GM12878 (cell line): ENCODE data around the gene AGBL4. TPM values are rescaled to one million over a fixed set of nuclear protein-coding genes. Genes with fewer than 3 reads are reported as not detected.

Experiments used
- ATAC-seq: fragments of 200-7000 bp; cut with Tn5 transposase; 3 replicates; pipeline ENCODE4 v1.9.1; 2020; ENCODE audit warnings: mild to moderate bottlenecking, moderate library complexity
- BruUV-seq: library from RNA; stranded (reverse); fragments of 400-500 nt; replicated peaks from 2 replicates; lab custom pipeline; 2021; lab: Mats Ljungman, UMichigan
- CTCF ChIA-PET: fragments of 300-600 bp; sonication (Branson Sonifier 250); formaldehyde crosslinking; extraction: SDS; loops from one replicate; lab custom pipeline; 2021; ENCODE audit warnings: inconsistent platforms; lab: Yijun Ruan, JAX
- POLR2A ChIA-PET: fragments of 350-600 bp; formaldehyde crosslinking; extraction: SDS; loops from one replicate; lab custom pipeline; 2021; ENCODE audit warnings: inconsistent platforms; lab: Charles Lee
- RAD21 ChIA-PET: fragments of 300-600 bp; sonication (Branson Sonifier 250); formaldehyde crosslinking; loops from one replicate; lab custom pipeline; 2023; ENCODE audit warnings: antibody characterized with exemption; ENCODE audit not compliant: unreplicated experiment; lab: Charles Lee
- SMC1A ChIA-PET: fragments of 300-600 bp; sonication (Branson Sonifier 250); formaldehyde crosslinking; loops from one replicate; lab custom pipeline; 2023; ENCODE audit not compliant: unreplicated experiment, uncharacterized antibody; lab: Charles Lee
- DNase-seq: peaks from one replicate; pipeline ENCODE4 v3.0.0-alpha.2; 2011; ENCODE audit warnings: low read depth, low spot score
- FAIRE-seq: peaks from 3 replicates; lab custom pipeline; 2011; peaks lifted over from hg19 to GRCh38; lab: Jason Lieb, UNC
- H2AFZ ChIP-seq: 2 replicates; pipeline ENCODE4 v1.6.0; 2011; ENCODE audit warnings: low read depth, low read length, control low read depth; ENCODE audit not compliant: control insufficient read depth
- H3K27ac ChIP-seq: 2 replicates; pipeline ENCODE4 v1.5.1; 2011; ENCODE audit warnings: control low read depth; ENCODE audit not compliant: control insufficient read depth, insufficient read depth
- H3K27me3 ChIP-seq, 2 experiments: replicated peaks in 1 of 2; 2 replicates each; pipeline versions ENCODE4 v1.6.0 to v1.6.1; 2011; ENCODE audit warnings: low read length in 1 of 2; ENCODE audit not compliant: control insufficient read depth in 2 of 2, insufficient read depth in 2 of 2
- H3K36me3 ChIP-seq, 2 experiments: 2 replicates each; pipeline ENCODE4 v1.5.1; 2011; ENCODE audit warnings: low read length in 1 of 2; ENCODE audit not compliant: control insufficient read depth in 2 of 2, insufficient read depth in 2 of 2
- H3K4me1 ChIP-seq: 2 replicates; pipeline ENCODE4 v1.6.1; 2011; ENCODE audit warnings: mild to moderate bottlenecking, low read length, moderate library complexity, mixed read lengths; ENCODE audit not compliant: control insufficient read depth, insufficient read depth
- H3K4me2 ChIP-seq: 2 replicates; pipeline ENCODE4 v1.6.0; 2011; ENCODE audit warnings: control low read depth; ENCODE audit not compliant: control insufficient read depth, insufficient read depth
- H3K4me3 ChIP-seq: fragments of 200-600 bp; sonication (generic); 2 replicates; pipeline ENCODE4 v1.5.1; 2016
- H3K79me2 ChIP-seq: 2 replicates; pipeline ENCODE4 v1.6.0; 2011; ENCODE audit warnings: low read length; ENCODE audit not compliant: control insufficient read depth, insufficient read depth
- H3K9ac ChIP-seq: 2 replicates; pipeline ENCODE4 v1.8.0; 2011; ENCODE audit warnings: low read length, control low read depth, mixed read lengths; ENCODE audit not compliant: control insufficient read depth, insufficient read depth
- H3K9me3 ChIP-seq: replicated peaks from 3 replicates; pipeline ENCODE4 v1.5.1; 2011; ENCODE audit warnings: mild to moderate bottlenecking, low read length; ENCODE audit not compliant: control insufficient read depth, insufficient read depth
- H4K20me1 ChIP-seq: 2 replicates; pipeline ENCODE4 v1.6.0; 2011; ENCODE audit not compliant: control insufficient read depth, insufficient read depth
- CBX5 ChIP-seq: sonication (generic); IDR thresholded peaks from 2 replicates; pipeline ENCODE4 v1.6.1; 2016; ENCODE audit warnings: low read depth, moderate library complexity, mild to moderate bottlenecking, inconsistent platforms
- NKRF ChIP-seq: fragments of 450-650 bp; conservative IDR thresholded peaks from 2 replicates; pipeline ENCODE4 v1.6.1; 2017; ENCODE audit warnings: mild to moderate bottlenecking, moderate library complexity
- PML ChIP-seq: IDR thresholded peaks from 2 replicates; pipeline ENCODE4 v1.6.1; 2012; ENCODE audit warnings: low read length, inconsistent platforms
- RUNX3 ChIP-seq: IDR thresholded peaks from 2 replicates; pipeline ENCODE4 v1.6.1; 2012; ENCODE audit warnings: low read length, inconsistent platforms
- TCF12 ChIP-seq: IDR thresholded peaks from 2 replicates; pipeline ENCODE4 v1.6.1; 2011; ENCODE audit warnings: low read depth, mild to moderate bottlenecking, low read length
- in situ Hi-C: fragments of 300-500 bp; cut with MboI; formaldehyde crosslinking; loops from 9 replicates; pipeline ENCODE4 v1.14.3; 2018; ENCODE audit warnings: mixed read lengths
- intact Hi-C: fragments of 100-400 bp; cut with micrococcal nuclease; formaldehyde crosslinking; loops from one replicate; pipeline ENCODE4 v1.14.2; 2022; ENCODE audit not compliant: unreplicated experiment
- polyA plus RNA-seq, 11 experiments: library from polyadenylated mRNA; depleted of rRNA in 4 of 11; unstranded in 6 of 11; stranded (reverse) in 5 of 11; fragments of >200 nt; fragmentation: Nextera tagmentation in 4 of 11; fragmentation: Illumina TruSeq in 1 of 11; extraction: Ambion mirVana in 4 of 11; extraction: Trizol in 1 of 11; gene quantifications; 1 replicate in 1 of 11; 2 replicates in 10 of 11; pipeline versions ENCODE4 v1.2.1 to v1.2.3, GENCODE V29; 2011 to 2016; ENCODE audit warnings: inconsistent platforms in 2 of 11, missing spikeins in 2 of 11, low read depth in 1 of 11
- total RNA-seq, 4 experiments: library from RNA; depleted of rRNA in 3 of 4; stranded (reverse); fragments of >200 nt in 3 of 4; fragmentation: Illumina TruSeq in 1 of 4; extraction: Trizol in 1 of 4; gene quantifications; 2 replicates each; pipeline versions ENCODE4 v1.2.1 to v1.2.3, GENCODE V29; 2013 to 2021
- TF ChIP-seq, protein P1 (sequence below): IDR thresholded peaks from 2 replicates; pipeline ENCODE4 v1.6.1; 2012; ENCODE audit warnings: low read depth, low read length, improper control_type of control experiment
- TF ChIP-seq, protein P2 (sequence below): fragments of 450-650 bp; IDR thresholded peaks from 2 replicates; pipeline ENCODE4 v1.6.1; 2017; ENCODE audit warnings: low read depth, mild to moderate bottlenecking, moderate library complexity

The AGBL4 gene
- total and polyA plus RNA-seq, 10 of the 15 experiments (the other 5 are each of a cell fraction or from before 2014, with no cell fraction given) = 0.31 TPM; not detected in 9

GRCh38 chr1:48924099-48924498 lies 1099.7 kb downstream of the AGBL4 start:
- no peak for ATAC-seq
- intact Hi-C loops = no loop called here
- TF ChIP-seq RUNX3 (no peak), NKRF (no peak), PML (no peak), TCF12 (no peak), CBX5 (no peak)
- TF ChIP-seq, protein P1, sequence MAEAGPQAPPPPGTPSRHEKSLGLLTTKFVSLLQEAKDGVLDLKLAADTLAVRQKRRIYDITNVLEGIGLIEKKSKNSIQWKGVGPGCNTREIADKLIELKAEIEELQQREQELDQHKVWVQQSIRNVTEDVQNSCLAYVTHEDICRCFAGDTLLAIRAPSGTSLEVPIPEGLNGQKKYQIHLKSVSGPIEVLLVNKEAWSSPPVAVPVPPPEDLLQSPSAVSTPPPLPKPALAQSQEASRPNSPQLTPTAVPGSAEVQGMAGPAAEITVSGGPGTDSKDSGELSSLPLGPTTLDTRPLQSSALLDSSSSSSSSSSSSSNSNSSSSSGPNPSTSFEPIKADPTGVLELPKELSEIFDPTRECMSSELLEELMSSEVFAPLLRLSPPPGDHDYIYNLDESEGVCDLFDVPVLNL = no peak
- TF ChIP-seq, protein P2, sequence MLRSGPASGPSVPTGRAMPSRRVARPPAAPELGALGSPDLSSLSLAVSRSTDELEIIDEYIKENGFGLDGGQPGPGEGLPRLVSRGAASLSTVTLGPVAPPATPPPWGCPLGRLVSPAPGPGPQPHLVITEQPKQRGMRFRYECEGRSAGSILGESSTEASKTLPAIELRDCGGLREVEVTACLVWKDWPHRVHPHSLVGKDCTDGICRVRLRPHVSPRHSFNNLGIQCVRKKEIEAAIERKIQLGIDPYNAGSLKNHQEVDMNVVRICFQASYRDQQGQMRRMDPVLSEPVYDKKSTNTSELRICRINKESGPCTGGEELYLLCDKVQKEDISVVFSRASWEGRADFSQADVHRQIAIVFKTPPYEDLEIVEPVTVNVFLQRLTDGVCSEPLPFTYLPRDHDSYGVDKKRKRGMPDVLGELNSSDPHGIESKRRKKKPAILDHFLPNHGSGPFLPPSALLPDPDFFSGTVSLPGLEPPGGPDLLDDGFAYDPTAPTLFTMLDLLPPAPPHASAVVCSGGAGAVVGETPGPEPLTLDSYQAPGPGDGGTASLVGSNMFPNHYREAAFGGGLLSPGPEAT = no peak
- TF ChIP-seq, all 136 proteins: peak for 0
- H2AFZ ChIP-seq = no peak overlapping the region
- SMC1A ChIA-PET = interaction anchor here (1.1 kb wide), 1 partner anchor 19 kb away, joined by 3 read pairs; no protein-coding TSS in a partner anchor
- BruUV-seq = no TSS peak
- H3K4me2 ChIP-seq = no peak overlapping the region
- RAD21 ChIA-PET = no interaction called here
- in situ Hi-C loops = no loop called here
- no peak for FAIRE-seq
- no peaks in the 10 kb centered on the region; the same call in 1 of the 2 replicates for H4K20me1 ChIP-seq
- DNase-seq = no peak
- H3K27me3 ChIP-seq = no peaks in the 10 kb centered on the region
- H3K9ac ChIP-seq = no peak overlapping the region
- no peaks in the 10 kb centered on the region for H3K36me3 ChIP-seq
- H3K79me2 ChIP-seq = no peaks in the 10 kb centered on the region
- no peak overlapping the region for H3K27ac ChIP-seq
- CTCF ChIA-PET = no interaction called here
- POLR2A ChIA-PET = no interaction called here
- H3K4me3 ChIP-seq = no peak overlapping the region
- no peaks in the 10 kb centered on the region for H3K4me1 ChIP-seq
- H3K9me3 ChIP-seq = no peaks in the 10 kb centered on the region
